C4-2B (cell line): ENCODE measurements around the gene CTDSPL.

Experiments
- H3K27ac ChIP-seq: fragments of 450-650 bp; 2 replicates; pipeline ENCODE4 v1.5.1; 2017
- ZFX ChIP-seq: fragments of 450-650 bp; IDR thresholded peaks from 2 replicates; pipeline ENCODE4 v1.6.1; 2017
- TF ChIP-seq, protein P1 (sequence below): fragments of 450-650 bp; conservative IDR thresholded peaks from 2 replicates; pipeline ENCODE4 v1.5.1; 2017; ENCODE audit warnings: mild to moderate bottlenecking

The CTDSPL gene

DNA sequence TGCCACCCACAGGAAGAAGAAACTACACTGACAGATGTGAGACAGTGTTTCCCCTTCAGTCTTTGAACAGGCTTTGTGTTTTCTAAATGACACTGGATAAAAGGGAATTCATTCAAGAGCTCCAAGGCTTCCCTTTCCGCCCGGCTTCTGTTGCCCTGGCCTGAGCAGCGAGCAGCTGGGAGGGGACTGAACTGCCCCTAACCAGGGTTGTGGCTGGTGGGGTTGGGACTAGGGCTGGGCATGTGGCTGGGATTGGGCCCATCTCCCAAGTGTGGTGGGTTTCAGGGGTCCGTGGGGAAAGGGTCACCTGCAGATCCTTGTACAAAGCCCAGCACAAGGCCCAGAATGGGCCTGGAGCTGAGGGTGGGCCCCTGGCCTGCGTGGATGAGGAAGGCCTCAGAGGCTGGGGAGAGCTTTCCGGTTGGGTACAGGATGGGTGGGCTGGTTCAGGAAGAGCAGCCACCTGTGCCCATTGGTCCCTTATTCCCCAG is 139.3 kb downstream of the CTDSPL start:
- TF ChIP-seq ZFX = no peak
- TF ChIP-seq, protein P1, sequence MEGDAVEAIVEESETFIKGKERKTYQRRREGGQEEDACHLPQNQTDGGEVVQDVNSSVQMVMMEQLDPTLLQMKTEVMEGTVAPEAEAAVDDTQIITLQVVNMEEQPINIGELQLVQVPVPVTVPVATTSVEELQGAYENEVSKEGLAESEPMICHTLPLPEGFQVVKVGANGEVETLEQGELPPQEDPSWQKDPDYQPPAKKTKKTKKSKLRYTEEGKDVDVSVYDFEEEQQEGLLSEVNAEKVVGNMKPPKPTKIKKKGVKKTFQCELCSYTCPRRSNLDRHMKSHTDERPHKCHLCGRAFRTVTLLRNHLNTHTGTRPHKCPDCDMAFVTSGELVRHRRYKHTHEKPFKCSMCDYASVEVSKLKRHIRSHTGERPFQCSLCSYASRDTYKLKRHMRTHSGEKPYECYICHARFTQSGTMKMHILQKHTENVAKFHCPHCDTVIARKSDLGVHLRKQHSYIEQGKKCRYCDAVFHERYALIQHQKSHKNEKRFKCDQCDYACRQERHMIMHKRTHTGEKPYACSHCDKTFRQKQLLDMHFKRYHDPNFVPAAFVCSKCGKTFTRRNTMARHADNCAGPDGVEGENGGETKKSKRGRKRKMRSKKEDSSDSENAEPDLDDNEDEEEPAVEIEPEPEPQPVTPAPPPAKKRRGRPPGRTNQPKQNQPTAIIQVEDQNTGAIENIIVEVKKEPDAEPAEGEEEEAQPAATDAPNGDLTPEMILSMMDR = no peak
- peak overlapping the region; percentile 50 for H3K27ac ChIP-seq

DNA sequence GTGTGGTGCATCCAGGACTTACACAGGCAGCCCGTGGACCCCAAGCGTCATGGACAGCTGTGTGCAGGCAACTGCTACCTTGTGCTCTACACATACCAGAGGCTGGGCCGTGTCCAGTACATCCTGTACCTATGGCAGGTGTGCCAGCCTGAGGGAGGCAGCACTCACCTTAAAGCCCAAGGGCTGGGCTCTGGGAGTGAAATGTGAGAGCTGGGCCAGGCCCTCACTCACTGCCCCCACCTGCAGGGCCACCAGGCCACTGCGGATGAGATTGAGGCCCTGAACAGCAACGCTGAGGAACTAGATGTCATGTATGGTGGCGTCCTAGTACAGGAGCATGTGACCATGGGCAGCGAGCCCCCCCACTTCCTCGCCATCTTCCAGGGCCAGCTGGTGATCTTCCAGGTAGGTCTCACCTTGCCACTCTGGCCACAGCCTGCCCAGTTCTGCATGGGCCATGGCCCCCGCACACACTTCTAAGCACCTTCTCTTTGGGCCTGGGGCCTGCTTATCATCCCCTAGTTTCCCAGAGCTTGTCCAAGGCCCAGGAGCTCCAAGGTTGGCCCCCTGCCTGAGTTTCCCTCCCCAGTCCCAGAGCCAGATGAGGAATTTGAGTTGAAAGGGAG is 139.9 kb downstream of the CTDSPL start:
- TF ChIP-seq, protein P1 = peak; percentile 84
- TF ChIP-seq ZFX = no peak
- peak overlapping the region; percentile 50 for H3K27ac ChIP-seq

DNA sequence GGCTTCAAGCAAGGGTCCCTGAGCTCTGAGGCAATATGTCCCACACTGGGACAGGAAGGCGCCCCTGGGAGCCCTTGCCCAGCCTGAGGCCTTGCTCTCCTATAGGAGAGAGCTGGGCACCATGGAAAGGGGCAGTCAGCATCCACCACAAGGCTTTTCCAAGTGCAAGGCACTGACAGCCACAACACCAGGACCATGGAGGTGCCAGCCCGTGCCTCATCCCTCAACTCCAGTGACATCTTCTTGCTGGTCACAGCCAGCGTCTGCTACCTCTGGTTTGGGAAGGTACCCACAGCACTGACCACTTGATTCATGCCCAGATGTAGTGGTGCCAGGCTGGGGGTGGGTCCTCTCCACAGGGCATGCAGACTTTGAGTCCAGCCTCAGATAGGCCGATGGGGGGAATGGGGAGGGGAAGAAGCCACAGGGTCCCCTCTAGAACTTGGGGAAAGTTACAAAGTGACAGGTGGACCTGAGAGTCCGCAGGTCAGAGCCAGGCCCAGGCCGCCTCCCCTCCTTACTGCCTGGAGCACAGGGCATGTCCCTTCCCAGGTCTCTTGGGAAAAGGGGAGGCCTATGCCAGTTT is 140.7 kb downstream of the CTDSPL start:
- TF ChIP-seq, protein P1 = no peak
- TF ChIP-seq ZFX = no peak
- H3K27ac ChIP-seq = peak overlapping the region; percentile 50; the same call in 1 of the 2 replicates

DNA sequence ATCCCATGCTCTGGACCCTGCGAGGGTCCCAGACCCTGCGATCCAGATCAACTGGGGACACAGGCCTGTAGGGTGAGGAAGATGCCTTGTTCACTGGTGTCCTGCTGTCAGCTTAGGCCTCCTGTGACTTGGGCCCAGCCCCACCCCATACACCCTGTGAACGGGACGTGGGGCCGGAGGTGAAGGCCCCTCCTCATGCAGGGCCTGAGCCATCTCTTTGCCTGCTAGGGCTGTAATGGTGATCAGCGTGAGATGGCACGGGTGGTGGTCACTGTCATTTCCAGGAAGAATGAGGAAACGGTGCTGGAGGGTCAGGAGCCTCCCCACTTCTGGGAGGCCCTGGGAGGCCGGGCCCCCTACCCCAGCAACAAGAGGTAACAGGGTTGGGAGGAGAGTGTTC is 141.3 kb downstream of the CTDSPL start:
- H3K27ac ChIP-seq = peak overlapping the region; percentile 4; the same call in 1 of the 2 replicates
- TF ChIP-seq, protein P1 = no peak
- TF ChIP-seq ZFX = no peak

DNA sequence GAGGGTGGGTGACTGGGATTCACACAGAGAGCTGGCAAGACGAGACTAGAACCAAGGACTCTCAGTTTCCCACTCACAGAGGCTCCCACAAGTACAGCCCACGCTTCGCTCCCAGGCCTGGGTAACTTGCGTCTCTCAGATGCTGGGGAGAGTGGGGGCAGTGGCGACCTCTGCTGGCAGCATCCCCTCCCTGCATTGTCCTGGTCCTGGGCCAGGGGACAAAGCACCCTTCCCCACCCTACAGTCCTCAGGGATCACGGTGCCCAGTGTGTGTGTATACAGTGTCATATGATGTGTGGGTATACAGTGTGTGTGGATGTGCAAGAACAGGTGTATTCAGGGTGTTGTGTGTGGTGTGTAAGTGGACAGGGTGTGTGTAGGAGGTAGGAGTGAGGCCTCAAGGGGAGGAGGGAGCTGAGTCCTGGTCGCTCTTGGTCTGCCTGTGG is 141.7 kb downstream of the CTDSPL start:
- peak overlapping the region; percentile 4; the same call in 1 of the 2 replicates for H3K27ac ChIP-seq
- TF ChIP-seq, protein P1 = peak; percentile 82
- no peak for TF ChIP-seq ZFX

DNA sequence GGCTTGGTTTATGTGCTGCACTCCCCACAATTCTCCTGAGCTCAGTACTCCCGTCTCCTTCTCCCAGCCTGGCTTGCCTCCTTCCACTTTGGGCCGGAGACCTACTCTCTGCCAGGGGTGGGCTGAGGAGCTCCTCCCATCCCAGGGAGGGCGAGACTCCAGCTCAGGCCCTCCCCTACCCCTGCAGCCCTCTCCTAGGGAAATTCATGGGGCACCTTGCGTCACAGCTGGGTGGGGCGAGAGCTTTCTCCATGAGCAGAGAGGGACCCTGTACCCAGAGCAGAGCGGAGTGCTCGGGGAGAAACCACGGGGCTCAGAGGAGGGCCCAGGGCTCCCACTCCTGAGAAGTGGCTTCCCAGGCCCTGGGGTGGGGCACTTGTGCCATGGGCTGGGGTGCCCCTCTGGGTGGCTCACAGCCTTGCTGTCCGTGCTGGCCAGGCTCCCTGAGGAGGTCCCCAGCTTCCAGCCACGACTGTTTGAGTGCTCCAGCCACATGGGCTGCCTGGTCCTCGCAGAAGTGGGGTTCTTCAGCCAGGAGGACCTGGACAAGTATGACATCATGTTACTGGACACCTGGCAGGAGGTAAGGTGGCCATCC is 142.2 kb downstream of the CTDSPL start:
- H3K27ac ChIP-seq = no peak overlapping the region; the same call in 1 of the 2 replicates
- no peak for TF ChIP-seq ZFX
- TF ChIP-seq, protein P1 = no peak
